ENCODE data around the gene PAX2.

PAX2 gene

GRCh38 chr10:100715445-100716385, 29.7 kb upstream of the PAX2 start:
- no peak overlapping the region for H3K27ac Mint-ChIP-seq
- peak overlapping the region; percentile 47 for H3K4me3 Mint-ChIP-seq
- peaks cover 13% of the 10 kb centered on the region for H3K4me1 Mint-ChIP-seq (ENCODE audit: low read depth)
- DNase-seq: no peak
- no peaks in the 10 kb centered on the region for H3K36me3 Mint-ChIP-seq (ENCODE audit: low read depth)
- no peaks in the 10 kb centered on the region for H3K9me3 Mint-ChIP-seq
- H3K27me3 Mint-ChIP-seq: peaks cover 89% of the 10 kb centered on the region

GRCh38 chr10:100717166-100717565, 28.2 kb upstream of the PAX2 start:
- Mint-ChIP-seq H3K4me1 (ENCODE audit: low read depth) (peaks cover 13% of the 10 kb centered on the region), H3K27me3 (peaks cover 86% of the 10 kb centered on the region), H3K27ac (no peak overlapping the region), H3K36me3 (ENCODE audit: low read depth) (no peaks in the 10 kb centered on the region), H3K9me3 (no peaks in the 10 kb centered on the region), H3K4me3 (no peak overlapping the region)
- DNase-seq: no peak

- peaks cover 13% of the 10 kb centered on the region for H3K4me1 Mint-ChIP-seq (ENCODE audit: low read depth)
- DNase-seq: no peak
- H3K27ac Mint-ChIP-seq: no peak overlapping the region
- H3K9me3 Mint-ChIP-seq: no peaks in the 10 kb centered on the region
- H3K27me3 Mint-ChIP-seq: peaks cover 85% of the 10 kb centered on the region
- H3K36me3 Mint-ChIP-seq (ENCODE audit: low read depth): no peaks in the 10 kb centered on the region
- H3K4me3 Mint-ChIP-seq: no peak overlapping the region
Measured at GRCh38 chr10:100718197-100718742, 27.1 kb upstream of the PAX2 start.

GRCh38 chr10:100723180-100723579, 22.2 kb upstream of the PAX2 start:
- peak; percentile 20 for DNase-seq
- Mint-ChIP-seq H3K36me3 (ENCODE audit: low read depth) (no peaks in the 10 kb centered on the region), H3K27me3 (peaks cover 88% of the 10 kb centered on the region), H3K4me3 (no peak overlapping the region), H3K9me3 (no peaks in the 10 kb centered on the region), H3K27ac (no peak overlapping the region), H3K4me1 (ENCODE audit: low read depth) (peaks cover 4% of the 10 kb centered on the region)

GRCh38 chr10:100723770-100724530, 21.4 kb upstream of the PAX2 start:
- Mint-ChIP-seq H3K9me3 (no peaks in the 10 kb centered on the region), H3K4me3 (no peak overlapping the region), H3K4me1 (ENCODE audit: low read depth) (peaks cover 7% of the 10 kb centered on the region), H3K27me3 (peaks cover 89% of the 10 kb centered on the region), H3K27ac (no peak overlapping the region), H3K36me3 (ENCODE audit: low read depth) (no peaks in the 10 kb centered on the region)
- DNase-seq: no peak

GRCh38 chr10:100724531-100725027, 20.8 kb upstream of the PAX2 start:
- H3K27me3 Mint-ChIP-seq: peaks cover 91% of the 10 kb centered on the region
- H3K27ac Mint-ChIP-seq: no peak overlapping the region
- H3K9me3 Mint-ChIP-seq: no peaks in the 10 kb centered on the region
- peak; percentile 29 for DNase-seq
- peaks cover 12% of the 10 kb centered on the region for H3K4me1 Mint-ChIP-seq (ENCODE audit: low read depth)
- no peak overlapping the region for H3K4me3 Mint-ChIP-seq
- no peaks in the 10 kb centered on the region for H3K36me3 Mint-ChIP-seq (ENCODE audit: low read depth)

- no peaks in the 10 kb centered on the region for H3K9me3 Mint-ChIP-seq
- peak; percentile 21 for DNase-seq
- no peaks in the 10 kb centered on the region for H3K36me3 Mint-ChIP-seq (ENCODE audit: low read depth)
- H3K27me3 Mint-ChIP-seq: peaks cover 91% of the 10 kb centered on the region
- H3K4me3 Mint-ChIP-seq: no peak overlapping the region
- H3K27ac Mint-ChIP-seq: no peak overlapping the region
- H3K4me1 Mint-ChIP-seq (ENCODE audit: low read depth): peaks cover 16% of the 10 kb centered on the region
Measured at GRCh38 chr10:100725071-100725471, 20.3 kb upstream of the PAX2 start.

GRCh38 chr10:100725869-100726426, 19.4 kb upstream of the PAX2 start:
- DNase-seq: peak; percentile 20
- no peaks in the 10 kb centered on the region for H3K9me3 Mint-ChIP-seq
- peaks cover 23% of the 10 kb centered on the region for H3K4me1 Mint-ChIP-seq (ENCODE audit: low read depth)
- H3K36me3 Mint-ChIP-seq (ENCODE audit: low read depth): no peaks in the 10 kb centered on the region
- peaks cover 91% of the 10 kb centered on the region for H3K27me3 Mint-ChIP-seq
- no peak overlapping the region for H3K27ac Mint-ChIP-seq
- no peak overlapping the region for H3K4me3 Mint-ChIP-seq

GRCh38 chr10:100727808-100728207, 17.6 kb upstream of the PAX2 start:
- no peak overlapping the region for H3K4me3 Mint-ChIP-seq
- no peak overlapping the region for H3K27ac Mint-ChIP-seq
- H3K27me3 Mint-ChIP-seq: peaks cover 94% of the 10 kb centered on the region
- peaks cover 29% of the 10 kb centered on the region for H3K4me1 Mint-ChIP-seq (ENCODE audit: low read depth)
- no peak for DNase-seq
- H3K9me3 Mint-ChIP-seq: no peaks in the 10 kb centered on the region
- no peaks in the 10 kb centered on the region for H3K36me3 Mint-ChIP-seq (ENCODE audit: low read depth)

GRCh38 chr10:100728928-100729861, 16.2 kb upstream of the PAX2 start:
- Mint-ChIP-seq H3K36me3 (ENCODE audit: low read depth) (no peaks in the 10 kb centered on the region), H3K27ac (no peak overlapping the region), H3K9me3 (no peaks in the 10 kb centered on the region), H3K27me3 (peaks cover 94% of the 10 kb centered on the region), H3K4me3 (peak overlapping the region; percentile 37), H3K4me1 (ENCODE audit: low read depth) (peaks cover 26% of the 10 kb centered on the region)
- DNase-seq: no peak

- no peak overlapping the region for H3K27ac Mint-ChIP-seq
- H3K4me3 Mint-ChIP-seq: peak overlapping the region; percentile 50
- no peaks in the 10 kb centered on the region for H3K9me3 Mint-ChIP-seq
- H3K4me1 Mint-ChIP-seq (ENCODE audit: low read depth): peaks cover 34% of the 10 kb centered on the region
- H3K27me3 Mint-ChIP-seq: peaks cover 96% of the 10 kb centered on the region
- DNase-seq: no peak
- H3K36me3 Mint-ChIP-seq (ENCODE audit: low read depth): no peaks in the 10 kb centered on the region
Measured at GRCh38 chr10:100729862-100730724, 15.3 kb upstream of the PAX2 start.

- H3K27me3 Mint-ChIP-seq: peaks cover 96% of the 10 kb centered on the region
- H3K9me3 Mint-ChIP-seq: no peaks in the 10 kb centered on the region
- DNase-seq: no peak
- no peak overlapping the region for H3K27ac Mint-ChIP-seq
- H3K36me3 Mint-ChIP-seq (ENCODE audit: low read depth): no peaks in the 10 kb centered on the region
- H3K4me3 Mint-ChIP-seq: peak overlapping the region; percentile 38
- peaks cover 36% of the 10 kb centered on the region for H3K4me1 Mint-ChIP-seq (ENCODE audit: low read depth)
Measured at GRCh38 chr10:100730725-100731406, 14.5 kb upstream of the PAX2 start.

All from activated T-cell treated with anti-CD3 and anti-CD28 coated beads, Interleukin-2, amount 50 U/mL, for 24 hours (primary cell).